Adipose tissue (tissue), 3 donors: Measurements from ENCODE around the gene DIS3. TPM values are rescaled to one million over a fixed set of nuclear protein-coding genes. Genes with fewer than 3 reads are reported as not detected.
"Not testable (repeated sequence)": the region's sequence is repeated elsewhere in the genome, so short reads cannot be mapped to it uniquely, and the experiment has no call there.

Experiments used
- H3K27ac ChIP-seq: one replicate; pipeline ENCODE4 v1.5.1; 2013; ENCODE audit warnings: low read depth, low read length
- WGBS, 3 donors: extraction: QIAGEN DNeasy Blood & Tissue Kit; methylation state at CpG; one replicate each; pipeline ENCODE4 v1.1.7; 2013; 5-methylcytosine and 5-hydroxymethylcytosine counted together
- polyA plus RNA-seq, 3 donors: library from polyadenylated mRNA; stranded (reverse); fragments of 200-250 nt; gene quantifications; one replicate each; pipeline ENCODE4 v1.2.3, GENCODE V29; 2013
- donor health status: healthy with polysubstance abuse.
- donor health status: Bipolar disorder and iron deficiency.
- donor health status: healthy.

Gene DIS3
- polyA plus RNA-seq, result 10 to 100 TPM in 1 of 3 donors, 1 to 10 TPM in 2; 4.9 to 13.8 (median 9.1) TPM

- WGBS, 3 donors, result 0% methylated on average over 81 of the region's 81 CpGs
- peak within 1 kb of the TSS; percentile 35 for H3K27ac ChIP-seq
These were observed at the start of gene DIS3, which contains the start of gene PIBF1 for GRCh38 chr13:72781451-72782439. TSS of gene DIS3 (minus strand) at chr13:72781900. CDS start at chr13:72781832, 68 bp downstream. TSS of gene PIBF1 (plus strand) at chr13:72782133. CDS start at chr13:72783470, 1,337 bp downstream.

- 81 to 98% (median 86%) methylated on average over 3 of the region's 3 CpGs for WGBS, 3 donors
- H3K27ac ChIP-seq, result no peak overlapping the region
These were observed 42.0 kb upstream of the DIS3 start for GRCh38 chr13:72823724-72824123.

- WGBS, 3 donors, result 92 to 97% (median 94%) methylated on average over 2 of the region's 2 CpGs
- no peak overlapping the region for H3K27ac ChIP-seq
These were observed 41.4 kb upstream of the DIS3 start for GRCh38 chr13:72823081-72823480.

- no peak overlapping the region for H3K27ac ChIP-seq
- 50 to 65% (median 64%) methylated on average over 1 of the region's 1 CpG for WGBS, 3 donors
These were observed 39.2 kb upstream of the DIS3 start for GRCh38 chr13:72820898-72821279.

- H3K27ac ChIP-seq, result no peak overlapping the region
- WGBS, 3 donors, result 74 to 89% (median 81%) methylated on average over 8 of the region's 8 CpGs
These were observed 38.6 kb upstream of the DIS3 start for GRCh38 chr13:72820156-72820897.

GRCh38 chr13:72808917-72809500 is 27.3 kb upstream of the DIS3 start:
- H3K27ac ChIP-seq, result no peak overlapping the region
- WGBS, 3 donors, result 12 to 20% (median 19%) methylated on average over 1 of the region's 1 CpG

GRCh38 chr13:72806514-72806913 is 24.8 kb upstream of the DIS3 start:
- WGBS, 3 donors, result 94 to 100% (median 100%) methylated on average over 1 of the region's 1 CpG
- H3K27ac ChIP-seq, result not testable (repeated sequence)

- H3K27ac ChIP-seq, result no peak overlapping the region
- 97 to 100% (median 97%) methylated on average over 1 of the region's 1 CpG for WGBS, 3 donors
These were observed 24.1 kb upstream of the DIS3 start for GRCh38 chr13:72805676-72806346.

GRCh38 chr13:72804301-72804700 is 22.6 kb upstream of the DIS3 start:
- 91 to 100% (median 97%) methylated on average over 1 of the region's 1 CpG for WGBS, 3 donors
- no peak overlapping the region for H3K27ac ChIP-seq

- H3K27ac ChIP-seq, result no peak overlapping the region
- 54 to 70% (median 62%) methylated on average over 3 of the region's 3 CpGs for whole genome bisulfite sequencing, 3 donors
These were observed 17.1 kb upstream of the DIS3 start for GRCh38 chr13:72798817-72799216.

GRCh38 chr13:72792640-72793039 is 10.9 kb upstream of the DIS3 start:
- WGBS, 3 donors, result 94 to 96% (median 95%) methylated on average over 2 of the region's 2 CpGs
- H3K27ac ChIP-seq, result no peak overlapping the region

GRCh38 chr13:72788831-72789230 is 7.1 kb upstream of the DIS3 start:
- WGBS, 3 donors, result 56 to 76% (median 65%) methylated on average over 1 of the region's 1 CpG
- no peak overlapping the region for H3K27ac ChIP-seq

- WGBS, 3 donors, result 93 to 96% (median 95%) methylated on average over 4 of the region's 4 CpGs
- H3K27ac ChIP-seq, result not testable (repeated sequence)
These were observed 3.0 kb upstream of the DIS3 start for GRCh38 chr13:72784679-72785078.

GRCh38 chr13:72782717-72783116 is 1.0 kb upstream of the DIS3 start:
- H3K27ac ChIP-seq, result no peak overlapping the region
- 1 to 6% (median 3%) methylated on average over 7 of the region's 7 CpGs for WGBS, 3 donors

GRCh38 chr13:72774019-72774418 is 7.7 kb downstream of the DIS3 start:
- 88 to 91% (median 88%) methylated on average over 2 of the region's 2 CpGs for WGBS, 3 donors
- no peak overlapping the region for H3K27ac ChIP-seq

- H3K27ac ChIP-seq, result no peak overlapping the region
- 57 to 70% (median 64%) methylated on average over 2 of the region's 2 CpGs for WGBS, 3 donors
These were observed 18.3 kb downstream of the DIS3 start for GRCh38 chr13:72763411-72763810.

GRCh38 chr13:72760189-72760588 is 21.5 kb downstream of the DIS3 start:
- 63 to 95% (median 93%) methylated on average over 3 of the region's 3 CpGs for WGBS, 3 donors
- no peak overlapping the region for H3K27ac ChIP-seq

GRCh38 chr13:72757792-72758535 is 23.7 kb downstream of the DIS3 start:
- WGBS, 3 donors, result 71 to 73% (median 73%) methylated on average over 4 of the region's 4 CpGs
- no peak overlapping the region for H3K27ac ChIP-seq
